Stimulated activated naive CD8-positive, alpha-beta T cell treated with anti-CD3 and anti-CD28 coated beads, Interleukin-15, Interleukin-2, amounts not matched to agents 100 U/mL and 50 U/mL, for 24 hours (primary cell): ENCODE results near the gene TSHZ2.

Experiments
- ATAC-seq: fragments of 150-1000 bp; cut with Tn5 transposase; one replicate; pipeline ENCODE4 v1.10.0; 2021
- DNase-seq: peaks from one replicate; pipeline ENCODE4 v3.0.0; 2021

TSHZ2 gene

DNA sequence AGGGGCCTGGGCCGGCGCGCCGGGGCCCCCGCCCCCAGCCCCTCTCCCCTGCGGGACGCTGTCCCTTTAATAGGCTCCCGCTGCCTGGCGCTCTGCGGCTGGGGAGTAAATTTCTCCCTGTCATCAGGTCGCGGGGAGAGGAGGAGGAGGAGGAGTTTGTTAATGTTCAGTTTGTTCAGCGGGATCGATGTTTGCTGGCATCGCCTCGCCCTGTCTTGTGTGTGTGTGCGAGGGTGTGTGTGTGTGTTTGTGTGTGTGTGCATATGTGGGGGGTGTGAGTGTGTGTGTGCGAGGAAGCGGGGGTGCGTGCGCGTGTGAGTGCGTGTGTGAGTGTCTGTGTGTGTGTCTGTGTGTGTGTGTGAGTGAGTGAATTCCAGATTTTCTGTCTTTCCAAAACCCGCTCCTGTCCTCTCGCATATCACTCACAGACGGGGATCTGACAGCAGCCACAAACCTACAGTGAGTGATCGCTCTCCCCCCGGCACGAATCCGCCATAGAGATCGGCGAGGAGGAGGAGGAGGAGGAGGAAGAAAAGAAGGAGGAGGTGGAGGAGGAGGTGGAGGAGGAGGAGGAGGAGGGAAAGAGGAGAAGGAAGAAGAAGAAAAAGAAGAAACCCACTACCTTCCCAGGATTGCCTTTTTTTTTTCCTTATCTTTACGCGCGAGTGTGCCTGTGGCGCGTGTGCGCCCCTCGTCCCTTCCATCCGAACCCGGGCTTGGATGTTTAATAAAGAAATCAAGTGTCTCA lies at the start of gene TSHZ2:
TSS of gene TSHZ2 (plus strand) at position 169 of the 748 bp plus-strand sequence. CDS start 936 bp downstream, outside the sequence.
- peak; percentile 41 for ATAC-seq
- peak; percentile 28 for DNase-seq

DNA sequence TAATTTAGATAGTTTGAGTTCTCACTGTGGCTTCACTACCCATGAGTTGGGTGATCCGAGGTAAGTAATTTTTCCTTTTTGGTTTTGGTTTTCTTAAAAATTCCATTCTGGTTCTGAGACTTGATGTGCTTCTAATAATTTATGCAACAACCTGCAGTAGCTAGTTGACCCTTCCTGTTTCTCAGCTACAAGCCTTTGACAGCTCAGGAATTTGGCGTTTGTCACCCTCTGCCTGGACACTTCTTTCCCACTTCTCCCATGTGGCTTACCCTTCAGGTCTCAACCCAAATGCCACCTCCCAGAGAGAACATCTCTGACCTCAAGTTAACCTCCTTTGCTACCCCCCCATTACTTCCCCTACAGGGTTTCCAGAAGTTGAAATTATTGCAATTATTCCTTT lies 49.7 kb upstream of the TSHZ2 start:
- ATAC-seq, result no peak
- DNase-seq, result no peak

DNA sequence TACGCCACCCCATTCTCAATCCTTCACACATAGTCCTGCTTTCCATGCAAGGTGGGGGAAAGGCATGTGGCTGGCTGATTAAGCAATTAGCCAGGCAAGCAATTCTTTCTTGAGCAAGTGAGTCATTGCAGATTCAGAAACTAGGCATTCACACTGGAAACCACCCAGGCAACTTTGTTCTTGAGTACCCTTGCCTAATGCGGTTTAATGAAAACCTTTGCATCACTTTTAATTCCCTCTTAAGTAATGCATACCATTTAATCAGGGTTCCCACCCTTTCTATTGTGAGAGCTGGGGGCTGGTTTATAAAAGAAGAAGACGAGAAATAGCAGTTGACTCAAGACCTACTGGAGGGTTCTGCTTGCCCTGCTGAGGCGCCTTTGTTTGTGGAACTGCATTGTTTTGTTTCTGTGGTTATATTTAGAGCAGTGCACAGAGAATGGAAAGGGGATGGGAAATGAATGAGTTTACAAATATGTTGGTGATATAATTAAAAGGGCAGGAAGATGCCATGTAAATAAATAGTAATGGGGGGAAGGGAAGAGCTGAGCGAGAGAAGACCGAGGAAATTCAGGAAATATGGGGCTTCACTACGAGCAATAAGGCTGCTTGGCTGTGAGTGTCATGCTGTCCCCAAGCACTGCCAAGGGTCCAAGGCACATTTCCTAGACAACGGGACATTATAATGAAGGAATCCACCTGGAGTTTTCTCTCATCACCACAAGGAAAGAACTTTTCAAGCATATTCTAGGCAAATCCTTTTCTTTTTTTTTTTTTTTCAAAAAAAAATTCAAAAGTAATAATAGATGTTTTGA lies 48.8 kb upstream of the TSHZ2 start:
- no peak for DNase-seq
- peak; percentile 12 for ATAC-seq

GRCh38 chr20:52924411-52925271 lies 47.5 kb upstream of the TSHZ2 start:
- ATAC-seq, result peak; percentile 86
- no peak for DNase-seq

- ATAC-seq (no peak), DNase-seq (no peak)
Observed at GRCh38 chr20:52926505-52926904, 45.7 kb upstream of the TSHZ2 start.

DNA sequence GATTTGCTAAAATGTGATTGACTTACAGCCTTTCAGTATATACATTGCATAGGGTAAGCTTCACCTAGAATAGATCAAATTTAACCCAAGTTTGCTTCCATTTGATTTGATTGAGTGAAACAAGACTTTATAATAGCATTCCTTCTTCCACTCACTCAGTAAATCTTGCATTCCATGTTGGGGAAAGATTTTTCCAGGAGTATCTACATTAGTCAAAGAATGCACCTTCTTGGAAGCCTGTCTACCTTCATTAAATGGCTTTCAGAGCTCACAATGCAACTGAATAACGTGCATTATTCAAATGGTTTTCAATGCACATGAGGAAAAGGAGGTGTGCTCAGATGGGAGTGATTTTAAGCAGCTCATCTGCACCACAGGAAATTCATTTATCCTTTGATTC lies 38.3 kb upstream of the TSHZ2 start:
- DNase-seq (no peak), ATAC-seq (no peak)

DNA sequence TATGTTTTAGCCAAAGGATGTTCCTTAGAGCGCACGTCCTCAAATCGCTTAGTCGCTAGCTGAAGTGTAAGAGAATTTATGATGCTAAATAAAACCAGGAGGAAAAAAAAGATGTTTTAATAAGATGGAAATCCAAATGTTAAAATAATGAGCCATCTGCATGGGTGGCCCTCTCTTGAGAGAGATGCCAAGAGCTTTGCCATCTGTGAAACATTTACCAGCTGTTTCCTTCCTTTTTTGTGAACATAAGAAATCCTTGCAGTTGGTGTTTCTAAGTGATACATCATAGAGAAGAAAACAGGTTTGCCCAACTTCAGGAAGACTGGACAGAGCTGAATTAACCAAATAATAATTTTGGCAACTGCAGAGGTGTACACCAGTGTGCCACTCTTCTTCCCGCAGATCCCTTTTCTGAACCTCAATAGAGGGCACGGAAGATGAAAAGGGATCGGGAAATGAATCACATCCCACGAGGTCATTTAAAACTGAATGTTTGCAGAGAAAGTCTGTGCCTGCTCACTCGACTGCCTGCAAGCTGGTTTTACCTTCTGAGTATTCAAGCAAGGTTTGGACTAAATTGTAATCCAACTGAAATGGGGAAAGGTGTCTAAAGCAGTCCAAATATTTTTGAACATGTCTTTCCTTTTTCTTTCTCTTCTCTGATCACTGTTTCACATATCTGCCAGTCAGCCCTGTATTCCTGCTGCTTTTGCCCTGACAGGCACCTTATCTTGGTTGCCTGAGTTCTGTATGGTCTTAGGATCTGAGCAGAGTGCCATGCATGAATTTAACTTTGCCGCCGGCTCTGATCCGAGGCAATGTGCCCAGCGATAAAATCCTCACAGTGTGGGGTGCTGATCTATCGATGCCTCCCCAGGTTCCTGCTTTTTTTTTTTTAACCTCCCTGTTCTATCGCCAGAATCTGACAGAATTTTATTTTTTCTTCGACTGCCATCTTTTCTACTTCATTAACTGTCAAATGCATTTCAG lies 35.5 kb upstream of the TSHZ2 start:
- DNase-seq (no peak), ATAC-seq (no peak)

DNA sequence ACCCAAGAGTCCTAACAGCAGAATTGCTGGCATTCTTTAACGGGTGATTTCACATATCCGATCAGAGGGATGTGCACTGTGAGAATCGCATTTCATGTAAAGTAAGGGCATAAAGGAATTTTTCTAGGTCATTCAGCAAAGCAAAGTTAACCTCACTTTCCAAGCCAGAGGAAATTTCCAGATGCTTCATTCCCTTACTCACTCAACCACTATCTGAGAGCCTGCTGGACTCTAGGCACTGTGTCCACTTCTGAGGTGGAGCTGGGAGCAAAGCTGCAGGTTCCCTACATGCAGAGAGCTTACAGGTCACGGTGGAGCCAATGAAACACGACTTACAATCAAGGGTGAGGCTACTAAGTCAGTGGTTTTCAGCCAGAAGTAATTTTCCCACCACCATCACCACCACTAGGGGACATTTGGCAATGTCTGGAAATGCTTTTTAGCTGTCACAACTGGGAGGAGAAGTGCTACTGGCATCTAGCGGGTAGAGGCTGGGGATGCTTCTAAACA lies 34.5 kb upstream of the TSHZ2 start:
- no peak for DNase-seq
- no peak for ATAC-seq

DNA sequence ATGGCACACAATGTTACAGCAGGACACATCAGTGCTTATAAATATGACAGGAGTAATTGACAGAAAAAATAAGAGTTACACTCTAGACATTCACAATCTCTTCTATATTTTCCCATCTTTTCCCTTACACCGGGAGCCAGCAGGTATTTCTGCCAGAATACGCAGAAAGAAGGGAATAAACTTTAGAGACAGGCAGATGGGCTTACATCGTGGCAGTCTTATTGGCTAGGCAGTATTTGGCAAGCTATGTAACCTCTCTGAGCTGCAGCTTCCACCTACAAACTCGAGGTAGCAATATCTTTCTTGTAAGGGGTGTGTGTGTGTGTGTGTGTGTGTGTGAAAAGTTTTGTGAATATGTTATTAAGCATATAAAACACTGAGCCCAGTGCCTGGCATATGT lies 33.0 kb upstream of the TSHZ2 start:
- DNase-seq, result no peak
- no peak for ATAC-seq

DNA sequence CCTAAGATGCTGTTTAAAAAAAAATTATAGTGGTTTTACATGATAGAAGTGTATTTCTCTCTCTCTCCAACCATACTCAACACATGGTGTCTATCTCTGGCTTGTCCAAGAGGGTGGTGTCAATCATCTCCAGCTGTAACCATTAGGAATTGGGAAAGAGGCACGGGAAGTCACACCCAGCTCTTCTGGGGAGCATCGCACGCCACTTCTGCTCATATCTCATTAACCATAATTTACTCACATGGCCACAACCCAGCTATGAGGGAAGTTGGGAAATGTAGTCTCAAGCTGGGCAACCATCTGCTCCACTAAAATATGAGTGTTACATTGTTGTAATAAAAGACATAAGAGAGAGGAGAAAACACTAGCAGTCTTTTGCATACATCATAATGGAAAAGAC lies 30.4 kb upstream of the TSHZ2 start:
- ATAC-seq (no peak), DNase-seq (no peak)

GRCh38 chr20:52943185-52943841 lies 28.8 kb upstream of the TSHZ2 start:
- ATAC-seq (no peak), DNase-seq (no peak)

GRCh38 chr20:52945268-52945667 lies 26.9 kb upstream of the TSHZ2 start:
- no peak for ATAC-seq
- DNase-seq, result no peak

GRCh38 chr20:52945862-52946522 lies 26.2 kb upstream of the TSHZ2 start:
- no peak for DNase-seq

GRCh38 chr20:52948491-52948890 lies 23.7 kb upstream of the TSHZ2 start:
- DNase-seq (no peak), ATAC-seq (no peak)

More at GRCh38 chr20:52945862-52946522, 26.2 kb upstream of the TSHZ2 start:
- ATAC-seq, result no peak

- DNase-seq, result no peak
- no peak for ATAC-seq
Observed at GRCh38 chr20:52953020-52953419, 19.1 kb upstream of the TSHZ2 start.

DNA sequence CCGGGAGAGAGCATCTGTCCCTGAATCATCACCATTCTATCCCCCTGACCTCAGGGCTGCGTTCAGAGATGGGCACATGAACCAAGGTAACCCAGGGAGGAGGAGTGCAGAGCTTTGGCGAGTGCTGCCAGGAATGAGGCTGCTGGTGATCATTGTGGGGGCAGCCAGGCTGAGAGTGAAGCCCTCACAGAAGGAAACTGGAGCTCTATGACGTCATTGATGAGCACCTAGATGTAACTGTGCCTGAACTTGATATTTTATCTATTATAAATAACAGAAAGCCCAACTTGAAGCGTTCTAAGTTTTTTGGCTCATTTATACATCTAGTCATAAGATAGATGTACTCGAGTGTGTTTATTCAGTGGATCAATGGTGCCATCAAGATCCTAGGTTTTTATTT lies 17.3 kb upstream of the TSHZ2 start:
- DNase-seq (no peak), ATAC-seq (no peak)

GRCh38 chr20:52958211-52958610 lies 13.9 kb upstream of the TSHZ2 start:
- no peak for DNase-seq
- no peak for ATAC-seq

GRCh38 chr20:52959125-52959524 lies 13.0 kb upstream of the TSHZ2 start:
- no peak for DNase-seq
- ATAC-seq, result no peak

DNA sequence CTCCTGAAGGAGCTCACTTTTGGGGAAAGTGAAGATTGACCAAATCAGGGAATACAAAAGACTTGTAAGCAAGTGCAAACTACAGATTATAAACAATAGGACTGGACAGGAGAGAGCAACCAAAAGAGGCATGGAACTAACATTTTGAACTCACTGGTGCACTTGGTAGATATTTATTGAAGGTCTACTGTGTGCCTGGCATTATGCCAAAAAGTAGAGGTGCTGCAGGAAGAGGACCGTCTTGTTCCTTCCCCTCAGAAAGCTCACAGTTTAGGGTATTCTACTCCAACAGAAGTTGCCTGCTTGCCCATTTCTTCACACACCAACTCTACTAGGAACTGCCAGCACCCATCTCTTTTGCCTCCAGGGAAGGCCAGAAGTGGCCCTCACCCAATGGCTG lies 10.0 kb upstream of the TSHZ2 start:
- ATAC-seq (no peak), DNase-seq (no peak)

DNA sequence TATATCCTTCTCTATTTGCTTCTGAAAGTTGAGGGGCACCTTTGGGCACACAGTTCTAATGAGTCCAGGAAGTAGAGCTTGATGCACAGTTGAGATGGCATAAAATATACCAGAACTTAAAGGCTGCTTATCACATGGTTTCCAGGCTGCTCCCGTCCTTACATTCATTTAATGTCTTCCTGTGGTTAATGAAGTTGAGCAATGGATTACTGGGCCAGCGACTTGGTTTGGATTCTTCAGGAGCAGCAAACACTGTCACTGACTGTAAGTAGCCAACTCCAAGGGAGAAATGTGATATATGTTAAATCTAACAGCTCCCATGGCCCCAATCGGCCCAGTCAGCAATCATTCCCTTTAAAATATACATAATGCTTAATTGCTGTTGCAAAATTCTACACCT lies 9.0 kb upstream of the TSHZ2 start:
- DNase-seq, result no peak
- ATAC-seq, result no peak
